ENCODE measurements around the gene ARHGAP42. TPM values are rescaled to one million over a fixed set of nuclear protein-coding genes. Genes with fewer than 3 reads are reported as not detected.
"Not testable (repeated sequence)": the region's sequence is repeated elsewhere in the genome, so short reads cannot be mapped to it uniquely, and the experiment has no call there.

Gene ARHGAP42
- total and polyA plus RNA-seq, 9 donors = 4.3 to 11.8 (median 7.0) TPM

DNA sequence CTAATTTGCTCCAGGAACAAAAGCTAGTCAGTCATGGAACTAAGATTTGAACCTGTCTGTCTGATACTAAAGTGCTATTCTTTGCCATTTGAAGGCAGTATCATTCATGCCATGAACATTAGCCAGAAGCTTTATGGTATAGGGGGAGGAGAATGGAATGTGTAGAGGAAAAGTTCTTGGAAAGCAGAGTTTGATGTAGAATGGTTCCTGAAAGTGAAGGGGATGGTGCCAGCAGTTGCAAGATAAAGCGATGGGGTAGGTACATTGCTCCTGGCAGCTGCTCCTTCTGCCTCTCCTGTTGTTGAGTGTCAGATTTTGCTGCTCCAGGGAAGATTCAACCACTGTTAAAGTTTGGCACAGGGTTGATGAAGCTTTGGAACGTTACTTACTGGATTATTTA is 53.4 kb downstream of the ARHGAP42 start:
- 6 to 19% (median 16%) methylated on average over 2 of the region's 2 CpGs for WGBS, 3 donors
- Histone ChIP-seq H3K9me3 (no peaks in the 10 kb centered on the region), H3K4me3 (no peak overlapping the region), H3K36me3 (no peaks in the 10 kb centered on the region), H3K4me1 (ENCODE audit: insufficient read depth) (peaks cover 12% of the 10 kb centered on the region), H3K27ac (peak overlapping the region in 1 of 2 donors; percentile 14), H3K27me3 (no peaks in the 10 kb centered on the region)
- DNase-seq = no peak
- TF ChIP-seq POLR2A (IDR thresholded peaks at IDR 0.05) (no peak), EP300 (IDR thresholded peaks at IDR 0.05) (no peak)
- TF ChIP-seq, protein P1, sequence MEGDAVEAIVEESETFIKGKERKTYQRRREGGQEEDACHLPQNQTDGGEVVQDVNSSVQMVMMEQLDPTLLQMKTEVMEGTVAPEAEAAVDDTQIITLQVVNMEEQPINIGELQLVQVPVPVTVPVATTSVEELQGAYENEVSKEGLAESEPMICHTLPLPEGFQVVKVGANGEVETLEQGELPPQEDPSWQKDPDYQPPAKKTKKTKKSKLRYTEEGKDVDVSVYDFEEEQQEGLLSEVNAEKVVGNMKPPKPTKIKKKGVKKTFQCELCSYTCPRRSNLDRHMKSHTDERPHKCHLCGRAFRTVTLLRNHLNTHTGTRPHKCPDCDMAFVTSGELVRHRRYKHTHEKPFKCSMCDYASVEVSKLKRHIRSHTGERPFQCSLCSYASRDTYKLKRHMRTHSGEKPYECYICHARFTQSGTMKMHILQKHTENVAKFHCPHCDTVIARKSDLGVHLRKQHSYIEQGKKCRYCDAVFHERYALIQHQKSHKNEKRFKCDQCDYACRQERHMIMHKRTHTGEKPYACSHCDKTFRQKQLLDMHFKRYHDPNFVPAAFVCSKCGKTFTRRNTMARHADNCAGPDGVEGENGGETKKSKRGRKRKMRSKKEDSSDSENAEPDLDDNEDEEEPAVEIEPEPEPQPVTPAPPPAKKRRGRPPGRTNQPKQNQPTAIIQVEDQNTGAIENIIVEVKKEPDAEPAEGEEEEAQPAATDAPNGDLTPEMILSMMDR (IDR thresholded peaks at IDR 0.05) = no peak
- intact Hi-C loops (cut with DNase I) = no loop called here

DNA sequence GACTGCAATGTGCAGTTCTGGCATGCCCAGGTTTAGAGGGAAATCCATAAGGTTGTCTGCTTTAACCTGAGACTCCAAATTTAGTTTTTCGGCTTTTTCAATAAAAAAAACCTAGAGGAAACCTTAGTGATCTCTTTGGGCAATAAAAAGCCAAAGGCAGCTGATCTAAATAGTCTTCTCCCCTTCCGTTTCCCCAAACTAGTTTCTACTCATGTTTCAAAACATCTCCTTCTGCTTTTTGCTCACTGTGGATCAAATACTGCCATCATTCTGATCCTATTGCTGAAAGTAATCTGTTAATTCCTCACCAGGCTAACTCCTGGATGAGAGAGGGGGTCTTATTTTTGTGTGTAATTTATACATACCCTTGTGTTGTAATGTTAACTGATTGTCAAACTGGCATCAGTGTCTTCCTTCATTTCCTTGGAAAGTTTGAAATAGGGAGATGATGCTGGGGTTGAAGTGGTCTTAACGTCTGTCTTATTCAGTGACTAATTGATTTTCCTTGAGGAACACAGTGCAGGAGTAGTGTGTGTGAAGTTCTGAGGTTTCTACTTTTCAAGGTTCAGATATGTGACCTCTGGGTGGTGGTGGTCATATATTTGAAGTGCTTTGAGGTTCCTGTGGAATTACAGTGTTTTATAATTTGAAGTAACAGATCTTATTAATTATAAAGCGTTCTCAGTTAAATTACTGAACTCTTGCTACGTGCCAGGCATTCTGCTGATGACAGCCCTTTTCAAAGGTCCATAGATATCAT is 55.0 kb downstream of the ARHGAP42 start:
- no peak for DNase-seq
- WGBS, 3 donors = 84 to 90% (median 87%) methylated on average over 5 of the region's 5 CpGs
- no peaks in the 10 kb centered on the region for H3K27me3 ChIP-seq
- H3K4me1 ChIP-seq (ENCODE audit: insufficient read depth) = peaks cover 11% of the 10 kb centered on the region
- H3K9me3 ChIP-seq = no peaks in the 10 kb centered on the region
- no peak overlapping the region for H3K27ac ChIP-seq
- TF ChIP-seq, protein P1 (IDR thresholded peaks at IDR 0.05) = no peak
- TF ChIP-seq POLR2A (IDR thresholded peaks at IDR 0.05) (no peak), EP300 (IDR thresholded peaks at IDR 0.05) (no peak)
- intact Hi-C loops (cut with DNase I) = no loop called here
- no peaks in the 10 kb centered on the region for H3K36me3 ChIP-seq
- no peak overlapping the region for H3K4me3 ChIP-seq

DNA sequence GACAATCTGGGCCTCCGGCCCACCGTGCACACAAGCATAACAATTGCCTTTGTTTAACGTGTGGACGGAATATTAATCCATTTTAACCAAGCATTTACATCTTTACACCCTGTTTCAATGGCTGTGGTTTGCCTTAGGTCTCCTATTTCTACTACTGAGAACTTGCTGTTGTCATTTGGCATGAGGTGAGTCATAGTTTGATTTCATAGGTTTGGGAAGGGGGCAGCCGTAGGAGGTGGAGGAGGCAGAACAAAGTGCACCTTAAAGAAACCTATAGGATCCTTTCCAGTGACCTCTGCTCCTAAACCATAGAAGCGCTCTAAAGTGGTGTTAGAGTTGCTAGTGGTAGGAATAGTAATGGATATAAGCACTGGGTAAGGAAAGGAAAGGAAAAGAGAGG is 59.4 kb downstream of the ARHGAP42 start:
- H3K4me1 ChIP-seq (ENCODE audit: insufficient read depth) = peaks cover 2% of the 10 kb centered on the region
- no peak overlapping the region for H3K4me3 ChIP-seq
- TF ChIP-seq EP300 (IDR thresholded peaks at IDR 0.05) = no peak
- no peak for TF ChIP-seq POLR2A (IDR thresholded peaks at IDR 0.05)
- TF ChIP-seq, protein P1 (IDR thresholded peaks at IDR 0.05) = no peak
- no peak overlapping the region for H3K27ac ChIP-seq
- intact Hi-C loops (cut with DNase I) = no loop called here
- H3K36me3 ChIP-seq = no peaks in the 10 kb centered on the region
- H3K9me3 ChIP-seq = peaks cover 0 to 4% of the 10 kb centered on the region in 2 donors
- H3K27me3 ChIP-seq = no peaks in the 10 kb centered on the region
- WGBS, 3 donors = 93 to 97% (median 93%) methylated on average over 6 of the region's 6 CpGs
- DNase-seq = no peak

DNA sequence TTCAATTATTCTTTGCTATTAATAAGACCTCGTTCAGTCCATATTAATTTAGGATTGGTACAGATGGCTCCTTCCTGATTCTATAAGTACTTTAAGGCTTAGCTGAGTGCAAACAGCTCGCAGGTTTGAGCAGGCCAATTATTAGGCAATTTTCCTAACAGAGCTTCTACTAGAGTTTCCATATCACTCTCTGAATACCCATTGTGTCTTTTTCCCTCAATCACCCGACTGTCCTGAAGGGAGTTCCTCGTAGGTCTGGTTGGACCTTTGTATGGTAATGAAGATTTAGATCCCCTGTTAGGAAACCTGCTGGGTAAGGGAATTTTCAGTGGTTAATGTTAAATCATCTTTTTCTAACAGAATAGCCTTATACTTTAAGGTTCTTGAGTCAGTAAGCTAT is 61.1 kb downstream of the ARHGAP42 start:
- H3K27ac ChIP-seq = no peak overlapping the region
- peaks cover 0 to 4% of the 10 kb centered on the region in 2 donors for H3K9me3 ChIP-seq
- intact Hi-C loops (cut with DNase I) = no loop called here
- no peaks in the 10 kb centered on the region for H3K27me3 ChIP-seq
- no peaks in the 10 kb centered on the region for H3K36me3 ChIP-seq
- no peak overlapping the region for H3K4me3 ChIP-seq
- H3K4me1 ChIP-seq (ENCODE audit: insufficient read depth) = no peaks in the 10 kb centered on the region
- WGBS, 3 donors = 88 to 95% (median 93%) methylated on average over 4 of the region's 4 CpGs
- TF ChIP-seq EP300 (IDR thresholded peaks at IDR 0.05) = no peak
- no peak for TF ChIP-seq POLR2A (IDR thresholded peaks at IDR 0.05)
- TF ChIP-seq, protein P1 (IDR thresholded peaks at IDR 0.05) = no peak
- no peak for DNase-seq

DNA sequence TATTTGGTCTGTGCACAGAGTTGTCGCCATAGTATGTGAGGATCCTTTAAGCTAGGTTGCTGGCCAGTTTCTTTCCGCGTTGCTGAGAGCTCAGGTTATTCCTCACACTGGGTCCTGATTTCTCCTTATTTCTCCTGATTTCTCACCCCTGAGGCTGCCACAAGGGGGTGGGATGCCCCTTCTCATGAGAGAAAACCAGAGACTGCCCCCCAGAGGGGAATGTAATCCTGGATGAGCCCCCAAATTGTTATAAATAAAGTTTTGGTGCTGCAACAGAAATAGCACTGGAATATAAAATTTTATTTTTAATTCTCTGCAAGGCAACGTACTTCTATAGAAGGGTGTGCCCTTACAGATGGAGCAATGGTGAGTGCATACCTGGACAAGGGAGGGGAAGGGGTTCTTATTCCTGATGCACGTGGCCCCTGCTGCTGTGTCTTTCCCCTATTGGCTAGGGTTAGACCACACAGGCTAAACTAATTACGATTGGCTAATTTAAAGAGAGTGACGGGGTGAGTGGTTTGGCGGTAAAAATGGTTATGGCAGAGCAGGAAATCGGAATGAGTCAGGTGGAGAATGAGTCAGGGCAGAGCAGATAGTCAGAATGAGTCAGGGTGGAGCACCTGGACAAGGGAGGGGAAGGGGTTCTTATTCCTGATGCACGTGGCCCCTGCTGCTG is 62.9 kb downstream of the ARHGAP42 start:
- H3K36me3 ChIP-seq; H3K27me3 ChIP-seq; H3K9me3 ChIP-seq; intact Hi-C loops (cut with DNase I); H3K27ac ChIP-seq; H3K4me1 ChIP-seq (ENCODE audit: insufficient read depth); DNase-seq; H3K4me3 ChIP-seq: not testable (repeated sequence)
- 97% methylated on average over 10 of the region's 10 CpGs for WGBS, 3 donors

DNA sequence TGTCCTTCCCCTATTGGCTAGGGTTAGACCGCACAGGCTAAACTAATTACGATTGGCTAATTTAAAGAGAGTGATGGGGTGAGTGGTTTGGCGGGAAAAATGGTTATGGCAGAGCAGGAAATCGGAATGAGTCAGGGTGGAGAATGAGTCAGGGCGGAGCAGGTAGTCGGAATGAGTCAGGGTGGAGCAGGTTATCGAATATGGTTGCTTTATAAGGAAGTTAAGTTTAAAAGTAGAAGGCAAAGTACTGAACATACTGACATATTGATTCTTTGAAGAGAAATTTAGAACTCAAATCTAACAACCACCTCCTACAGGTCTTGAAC is 63.4 kb downstream of the ARHGAP42 start:
- H3K27me3 ChIP-seq; intact Hi-C loops (cut with DNase I): not testable (repeated sequence)
- 93 to 97% (median 95%) methylated on average over 7 of the region's 7 CpGs for WGBS, 3 donors

More for the DNA sequence above, 63.4 kb downstream of the ARHGAP42 start:
- H3K4me1 ChIP-seq (ENCODE audit: insufficient read depth); H3K27ac ChIP-seq; H3K4me3 ChIP-seq; H3K9me3 ChIP-seq; H3K36me3 ChIP-seq; DNase-seq: not testable (repeated sequence)

Data from ovary (tissue), 9 donors.